SU-DHL-6 (cell line): ENCODE results near the gene KCNH3.

Experiments used
- H2AFZ ChIP-seq: fragments of 200-600 bp; sonication (generic); 2 replicates; pipeline ENCODE4 v1.6.1; 2014; ENCODE audit warnings: low read depth, mild to moderate bottlenecking, moderate library complexity, mixed read lengths, antibody characterized with exemption, low read length; ENCODE audit not compliant: severe bottlenecking
- H3F3A ChIP-seq: fragments of 200-600 bp; shearing (Covaris generic); 2 replicates; pipeline ENCODE4 v1.6.0; 2016; ENCODE audit warnings: antibody characterized with exemption, mild to moderate bottlenecking; ENCODE audit not compliant: insufficient read depth
- H3K27ac ChIP-seq: fragments of 200-600 bp; sonication (generic); 2 replicates; pipeline ENCODE4 v1.5.1; 2016; ENCODE audit warnings: low read depth, mild to moderate bottlenecking, low read length, moderate library complexity, mixed read lengths
- H3K27me3 ChIP-seq: fragments of 200-600 bp; sonication (generic), shearing (Covaris generic); 2 replicates; pipeline ENCODE4 v1.6.0; 2014; ENCODE audit warnings: mild to moderate bottlenecking, low read length
- H3K36me3 ChIP-seq: fragments of 200-600 bp; sonication (generic); 2 replicates; pipeline ENCODE4 v1.6.1; 2014; ENCODE audit warnings: mild to moderate bottlenecking, low read length, mixed read lengths
- H3K4me2 ChIP-seq: fragments of 300-600, 200-600 bp; shearing (Covaris generic), sonication (generic); 2 replicates; pipeline ENCODE4 v1.6.0; 2014; ENCODE audit warnings: low read length, low read depth, mild to moderate bottlenecking; ENCODE audit not compliant: poor library complexity, severe bottlenecking
- H3K4me3 ChIP-seq: fragments of 200-600 bp; sonication (generic); 2 replicates; pipeline ENCODE4 v1.5.1; 2014; ENCODE audit warnings: antibody characterized with exemption, low read length, mild to moderate bottlenecking, mixed read lengths; ENCODE audit not compliant: insufficient read depth, poor library complexity, severe bottlenecking
- H3K79me2 ChIP-seq: fragments of 200-600 bp; sonication (generic); 2 replicates; pipeline ENCODE4 v1.6.1; 2014; ENCODE audit warnings: mild to moderate bottlenecking, low read length, moderate library complexity; ENCODE audit not compliant: insufficient read depth
- H3K9ac ChIP-seq: fragments of 200-600 bp; sonication (generic); 2 replicates; pipeline ENCODE4 v1.7.0; 2014; ENCODE audit warnings: mild to moderate bottlenecking, low read length
- H3K9me2 ChIP-seq: fragments of 200-600 bp; sonication (generic); replicated peaks from 2 replicates; pipeline ENCODE4 v1.6.1; 2014; ENCODE audit warnings: low read length; ENCODE audit not compliant: insufficient read depth
- H3K9me3 ChIP-seq: fragments of 200-600 bp; sonication (generic); 2 replicates; pipeline ENCODE4 v1.6.1; 2014; ENCODE audit warnings: low read length, mixed read lengths; ENCODE audit not compliant: insufficient read depth
- H4K20me1 ChIP-seq: fragments of 200-600 bp; sonication (generic); 2 replicates; pipeline ENCODE4 v1.6.1; 2014; ENCODE audit warnings: low read depth, mild to moderate bottlenecking, antibody characterized with exemption, low read length, moderate library complexity, mixed read lengths
- CTCF ChIP-seq: fragments of 200-600 bp; sonication (generic); IDR thresholded peaks from one replicate; pipeline ENCODE4 v1.5.1; 2017; ENCODE audit warnings: antibody characterized with exemption, mild to moderate bottlenecking, low read length, moderate library complexity; ENCODE audit not compliant: insufficient read depth, poor library complexity, severe bottlenecking
- EZH2phosphoT487 ChIP-seq: fragments of 200-600 bp; sonication (generic), shearing (Covaris generic); conservative IDR thresholded peaks from 2 replicates; pipeline ENCODE4 v1.6.1; 2018; ENCODE audit warnings: mild to moderate bottlenecking, antibody characterized with exemption, low read length, moderate library complexity, mixed read lengths

Gene KCNH3

GRCh38 chr12:49501895-49502294 lies 36.9 kb upstream of the KCNH3 start:
- TF ChIP-seq CTCF (no peak), EZH2phosphoT487 (no peak)

GRCh38 chr12:49502590-49502989 lies 36.2 kb upstream of the KCNH3 start:
- H3K27me3 ChIP-seq = no peaks in the 10 kb centered on the region
- no peak overlapping the region for H3K9ac ChIP-seq
- H3K79me2 ChIP-seq = no peaks in the 10 kb centered on the region
- peaks cover 7% of the 10 kb centered on the region; the same call in 1 of the 2 replicates for H3K36me3 ChIP-seq
- TF ChIP-seq CTCF (no peak), EZH2phosphoT487 (no peak)
- no peak overlapping the region for H3K27ac ChIP-seq
- H2AFZ ChIP-seq = no peak overlapping the region
- no peaks in the 10 kb centered on the region for H4K20me1 ChIP-seq
- no peaks in the 10 kb centered on the region for H3K9me3 ChIP-seq
- no peak overlapping the region for H3K4me3 ChIP-seq
- no peak overlapping the region for H3K4me2 ChIP-seq
- no peaks in the 10 kb centered on the region for H3F3A ChIP-seq
- no peaks in the 10 kb centered on the region for H3K9me2 ChIP-seq

More at GRCh38 chr12:49501895-49502294, 36.9 kb upstream of the KCNH3 start:
- no peak overlapping the region for H3K27ac ChIP-seq
- H3K4me2 ChIP-seq = no peak overlapping the region
- H2AFZ ChIP-seq = no peak overlapping the region
- H3K9me3 ChIP-seq = no peaks in the 10 kb centered on the region
- H4K20me1 ChIP-seq = no peaks in the 10 kb centered on the region
- H3F3A ChIP-seq = no peaks in the 10 kb centered on the region
- no peak overlapping the region for H3K9ac ChIP-seq
- H3K4me3 ChIP-seq = no peak overlapping the region
- no peaks in the 10 kb centered on the region for H3K27me3 ChIP-seq
- H3K79me2 ChIP-seq = no peaks in the 10 kb centered on the region
- peaks cover 9% of the 10 kb centered on the region for H3K36me3 ChIP-seq
- no peaks in the 10 kb centered on the region for H3K9me2 ChIP-seq

GRCh38 chr12:49503674-49504180 lies 35.1 kb upstream of the KCNH3 start:
- H3K27ac ChIP-seq = no peak overlapping the region
- H3K9me2 ChIP-seq = no peaks in the 10 kb centered on the region
- H3K9me3 ChIP-seq = no peaks in the 10 kb centered on the region
- no peaks in the 10 kb centered on the region for H3K27me3 ChIP-seq
- no peaks in the 10 kb centered on the region for H3F3A ChIP-seq
- peaks cover 7% of the 10 kb centered on the region; the same call in 1 of the 2 replicates for H3K36me3 ChIP-seq
- no peak overlapping the region for H3K4me2 ChIP-seq
- no peak overlapping the region for H3K4me3 ChIP-seq
- H4K20me1 ChIP-seq = no peaks in the 10 kb centered on the region
- H3K9ac ChIP-seq = no peak overlapping the region
- TF ChIP-seq CTCF (no peak), EZH2phosphoT487 (no peak)
- no peak overlapping the region for H2AFZ ChIP-seq
- H3K79me2 ChIP-seq = no peaks in the 10 kb centered on the region

- no peaks in the 10 kb centered on the region for H3K9me2 ChIP-seq
- no peak overlapping the region for H3K9ac ChIP-seq
- no peak overlapping the region for H3K27ac ChIP-seq
- no peak overlapping the region for H2AFZ ChIP-seq
- no peaks in the 10 kb centered on the region for H3K79me2 ChIP-seq
- H3F3A ChIP-seq = no peaks in the 10 kb centered on the region
- no peaks in the 10 kb centered on the region for H3K27me3 ChIP-seq
- no peak overlapping the region for H3K4me3 ChIP-seq
- H3K9me3 ChIP-seq = no peaks in the 10 kb centered on the region
- TF ChIP-seq CTCF = no peak
- peaks cover 7% of the 10 kb centered on the region; the same call in 1 of the 2 replicates for H3K36me3 ChIP-seq
- no peaks in the 10 kb centered on the region for H4K20me1 ChIP-seq
- no peak overlapping the region for H3K4me2 ChIP-seq
These were observed 33.2 kb upstream of the KCNH3 start for GRCh38 chr12:49505672-49506071.
